Stimulated activated naive B cell treated with anti-CD40 and anti-IgM and Interleukin-4, amounts not matched to agents 10 μg/mL and 1 μg/mL and 100 μg/mL, for 72 hours (primary cell): Measurements from ENCODE around the gene BMPR1A.

ENCODE experiments used
- ATAC-seq, 2 donors: fragments of 150-1000 bp; cut with Tn5 transposase; replicated peaks; 2 replicates each; pipeline ENCODE4 v1.10.0; 2021; ENCODE audit warnings: moderate library complexity in 1 of 2
- DNase-seq: peaks from one replicate; pipeline ENCODE4 v3.0.0; 2021
- H3K27ac Mint-ChIP-seq: one replicate; pipeline ENCODE4 v1.8.0; 2022; ENCODE audit warnings: mild to moderate bottlenecking, mixed read lengths
- H3K27me3 Mint-ChIP-seq, 2 donors: one replicate each; pipeline ENCODE4 v1.8.0; 2022; ENCODE audit warnings: mixed read lengths in 2 of 2
- H3K36me3 Mint-ChIP-seq, 2 donors: one replicate each; pipeline ENCODE4 v1.8.0; 2022; ENCODE audit warnings: mixed read lengths in 2 of 2, mild to moderate bottlenecking in 1 of 2
- H3K4me1 Mint-ChIP-seq, 2 donors: one replicate each; pipeline ENCODE4 v1.8.0; 2022; ENCODE audit warnings: mixed read lengths in 2 of 2, mild to moderate bottlenecking in 1 of 2
- H3K4me3 Mint-ChIP-seq, 2 donors: one replicate each; pipeline ENCODE4 v1.8.0; 2022; ENCODE audit warnings: mild to moderate bottlenecking in 2 of 2, mixed read lengths in 2 of 2, moderate library complexity in 1 of 2
- H3K9me3 Mint-ChIP-seq, 2 donors: one replicate each; pipeline ENCODE4 v1.8.0; 2022; ENCODE audit warnings: mixed read lengths in 2 of 2, mild to moderate bottlenecking in 1 of 2

BMPR1A gene

DNA sequence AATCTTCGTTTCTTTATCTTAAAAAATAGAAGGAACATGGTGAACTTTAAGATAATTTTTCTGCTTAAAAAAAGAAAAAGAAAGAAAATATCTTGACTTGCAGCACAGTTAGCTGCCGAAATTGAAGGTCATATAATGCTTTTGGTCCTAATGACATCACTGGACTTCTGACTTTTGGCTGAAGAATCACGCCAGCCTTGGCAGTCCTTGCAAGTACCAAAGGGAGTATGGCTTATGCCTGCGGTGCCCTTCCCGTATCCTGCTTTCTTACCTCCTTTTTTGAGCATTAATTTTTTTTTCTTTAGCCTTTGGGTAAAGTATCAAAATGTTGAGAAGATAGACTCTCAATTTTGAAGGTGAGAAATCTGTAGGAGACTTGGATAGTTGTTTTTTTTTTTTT, 7.0 kb downstream of the BMPR1A start:
- DNase-seq (no peak), ATAC-seq (no peak)
- no peak overlapping the region for H3K27ac Mint-ChIP-seq
- H3K27me3 Mint-ChIP-seq = peaks cover 45 to 50% of the 10 kb centered on the region in 2 donors
- H3K4me1 Mint-ChIP-seq = peaks cover 10 to 14% of the 10 kb centered on the region in 2 donors
- H3K9me3 Mint-ChIP-seq = no peaks in the 10 kb centered on the region
- H3K4me3 Mint-ChIP-seq = no peak overlapping the region
- H3K36me3 Mint-ChIP-seq = no peaks in the 10 kb centered on the region

DNA sequence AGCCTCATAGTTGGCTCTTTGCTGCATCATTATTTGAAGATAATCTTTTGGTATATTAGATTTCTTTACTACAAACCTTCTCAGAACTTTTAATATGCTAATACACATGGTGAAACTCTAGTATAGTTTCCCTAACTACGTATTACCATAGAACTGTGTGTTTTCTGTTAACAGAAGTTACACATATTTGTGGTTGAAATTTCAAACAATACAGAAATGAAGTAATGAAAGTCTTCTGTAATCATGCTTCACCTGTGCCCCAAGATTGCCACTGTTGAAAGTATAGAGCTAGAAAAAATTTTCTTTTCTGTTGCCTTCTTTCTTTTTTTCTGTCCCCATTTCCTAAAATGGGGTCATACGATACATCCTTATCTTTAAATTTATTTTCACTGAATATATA, 9.1 kb downstream of the BMPR1A start:
- no peaks in the 10 kb centered on the region for H3K36me3 Mint-ChIP-seq
- H3K4me3 Mint-ChIP-seq = no peak overlapping the region
- DNase-seq (no peak), ATAC-seq (no peak)
- no peaks in the 10 kb centered on the region for H3K9me3 Mint-ChIP-seq
- peaks cover 33 to 45% of the 10 kb centered on the region in 2 donors for H3K27me3 Mint-ChIP-seq
- no peak overlapping the region for H3K27ac Mint-ChIP-seq
- no peaks in the 10 kb centered on the region for H3K4me1 Mint-ChIP-seq

GRCh38 chr10:86768412-86769062, 12.1 kb downstream of the BMPR1A start:
- Mint-ChIP-seq H3K36me3 (no peaks in the 10 kb centered on the region), H3K27me3 (peaks cover 16 to 27% of the 10 kb centered on the region in 2 donors), H3K27ac (no peak overlapping the region), H3K4me3 (no peak overlapping the region), H3K9me3 (no peaks in the 10 kb centered on the region), H3K4me1 (no peaks in the 10 kb centered on the region)
- ATAC-seq (no peak), DNase-seq (no peak)

- Mint-ChIP-seq H3K27ac (no peak overlapping the region), H3K36me3 (no peaks in the 10 kb centered on the region), H3K27me3 (peaks cover 13 to 22% of the 10 kb centered on the region in 2 donors), H3K4me3 (no peak overlapping the region), H3K9me3 (no peaks in the 10 kb centered on the region), H3K4me1 (no peaks in the 10 kb centered on the region)
- no peak for ATAC-seq
- no peak for DNase-seq
These were observed 13.6 kb downstream of the BMPR1A start for GRCh38 chr10:86769991-86770390.

DNA sequence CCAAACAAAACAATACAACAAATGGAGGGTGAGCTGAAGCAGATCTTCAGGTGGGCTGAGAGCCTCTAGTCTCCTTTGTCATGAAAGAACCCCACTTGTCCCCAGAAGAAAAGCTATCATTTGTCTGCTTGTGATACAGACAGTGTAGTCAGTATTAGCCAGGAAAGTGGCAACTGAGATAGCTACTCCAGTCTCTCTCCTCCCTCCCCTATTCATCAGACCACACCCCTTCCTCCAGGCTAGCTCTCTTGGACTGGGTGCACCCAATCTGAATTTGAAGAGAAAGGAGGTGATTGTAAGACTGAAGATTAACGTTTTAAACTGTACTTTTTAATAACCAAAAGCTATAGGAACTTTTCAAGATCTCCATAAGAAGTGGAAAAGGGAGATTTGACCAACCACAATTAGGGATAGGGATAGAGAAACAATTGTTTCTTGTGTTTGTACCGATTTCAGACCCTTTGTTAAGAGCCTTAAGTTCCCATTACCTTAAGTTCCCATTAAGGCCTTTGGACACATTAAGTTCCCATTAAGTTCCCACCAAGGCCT, 14.1 kb downstream of the BMPR1A start:
- ATAC-seq (no peak), DNase-seq (no peak)
- no peak overlapping the region for H3K27ac Mint-ChIP-seq
- no peaks in the 10 kb centered on the region for H3K36me3 Mint-ChIP-seq
- peaks cover 13 to 22% of the 10 kb centered on the region in 2 donors for H3K27me3 Mint-ChIP-seq
- no peak overlapping the region for H3K4me3 Mint-ChIP-seq
- no peaks in the 10 kb centered on the region for H3K4me1 Mint-ChIP-seq
- no peaks in the 10 kb centered on the region for H3K9me3 Mint-ChIP-seq

DNA sequence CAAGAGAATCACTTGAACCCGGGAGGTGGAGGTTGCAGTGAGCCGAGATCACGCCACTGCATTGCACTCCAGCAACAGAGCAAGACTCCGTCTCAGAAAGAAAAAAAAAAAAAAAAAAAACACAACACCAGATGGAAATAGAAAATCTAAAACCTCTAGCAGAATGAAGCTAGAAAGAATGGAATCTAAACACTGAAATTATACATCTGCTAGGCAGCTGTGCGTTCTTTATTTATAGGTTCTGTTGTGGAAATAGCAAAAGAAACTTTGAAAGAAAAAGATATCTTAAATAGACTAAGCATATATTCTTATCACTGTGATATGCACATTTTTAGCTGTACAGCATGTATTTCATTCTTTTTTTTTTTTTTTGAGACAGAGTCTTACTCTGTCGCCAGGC, 17.1 kb downstream of the BMPR1A start:
- no peak overlapping the region for H3K27ac Mint-ChIP-seq
- no peaks in the 10 kb centered on the region for H3K4me1 Mint-ChIP-seq
- no peak for ATAC-seq
- no peaks in the 10 kb centered on the region for H3K36me3 Mint-ChIP-seq
- H3K27me3 Mint-ChIP-seq = peaks cover 5 to 14% of the 10 kb centered on the region in 2 donors
- DNase-seq = no peak
- H3K9me3 Mint-ChIP-seq = no peaks in the 10 kb centered on the region
- H3K4me3 Mint-ChIP-seq = no peak overlapping the region

DNA sequence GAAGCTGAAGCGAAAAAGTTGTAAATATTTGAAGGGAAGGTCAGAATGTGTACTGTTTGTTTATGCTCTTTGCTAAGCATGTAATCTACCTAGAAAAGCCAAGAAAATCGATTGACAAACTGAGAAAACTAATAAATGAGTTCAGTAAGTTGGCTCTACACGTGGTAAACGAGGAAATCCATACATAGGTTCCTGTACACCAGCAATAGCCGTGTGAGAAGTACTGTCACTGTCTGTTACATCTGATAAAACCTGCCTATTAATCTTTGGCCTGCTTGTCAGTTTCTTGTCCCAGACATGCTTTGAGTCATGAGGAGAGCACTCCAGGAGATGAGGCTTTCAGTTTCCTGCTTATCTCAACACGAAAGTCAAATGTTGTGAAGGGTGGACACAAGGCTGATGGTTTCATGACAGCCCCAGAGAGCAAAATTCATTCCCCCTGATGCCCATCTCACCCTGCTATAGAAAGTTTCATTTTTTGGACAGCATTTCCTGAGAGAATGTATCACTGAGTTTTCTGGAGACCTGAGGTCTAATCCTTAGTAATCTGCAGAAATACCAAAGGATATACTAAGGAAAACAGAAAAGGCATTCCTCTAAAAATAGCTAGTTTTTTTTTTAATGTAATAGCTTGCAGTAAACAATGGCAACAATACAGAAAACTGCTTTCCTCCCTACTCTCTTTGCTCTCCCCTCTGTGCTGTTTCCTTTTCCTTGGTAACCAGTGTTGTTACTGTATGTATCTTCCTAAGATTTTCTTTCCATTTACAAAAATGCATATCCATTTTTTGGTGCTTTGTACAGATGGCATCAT, 18.8 kb downstream of the BMPR1A start:
- Mint-ChIP-seq H3K27ac (no peak overlapping the region), H3K9me3 (no peaks in the 10 kb centered on the region), H3K4me3 (no peak overlapping the region), H3K27me3 (no peaks in the 10 kb centered on the region), H3K36me3 (no peaks in the 10 kb centered on the region), H3K4me1 (no peaks in the 10 kb centered on the region)
- ATAC-seq (no peak), DNase-seq (no peak)

GRCh38 chr10:86775870-86776180, 19.4 kb downstream of the BMPR1A start:
- Mint-ChIP-seq H3K27me3 (no peaks in the 10 kb centered on the region), H3K4me3 (no peak overlapping the region)

GRCh38 chr10:86779220-86780017, 23.0 kb downstream of the BMPR1A start:
- no peak for ATAC-seq
- no peak overlapping the region for H3K27ac Mint-ChIP-seq
- no peak for DNase-seq
- H3K36me3 Mint-ChIP-seq = no peaks in the 10 kb centered on the region
- H3K4me1 Mint-ChIP-seq = peaks cover 0 to 5% of the 10 kb centered on the region in 2 donors
- no peaks in the 10 kb centered on the region for H3K9me3 Mint-ChIP-seq
- H3K4me3 Mint-ChIP-seq = no peak overlapping the region
- H3K27me3 Mint-ChIP-seq = peaks cover 6 to 8% of the 10 kb centered on the region in 2 donors

More at GRCh38 chr10:86775870-86776180, 19.4 kb downstream of the BMPR1A start:
- Mint-ChIP-seq H3K4me1 (no peaks in the 10 kb centered on the region), H3K9me3 (no peaks in the 10 kb centered on the region), H3K36me3 (no peaks in the 10 kb centered on the region), H3K27ac (no peak overlapping the region)
- ATAC-seq (no peak), DNase-seq (no peak)

DNA sequence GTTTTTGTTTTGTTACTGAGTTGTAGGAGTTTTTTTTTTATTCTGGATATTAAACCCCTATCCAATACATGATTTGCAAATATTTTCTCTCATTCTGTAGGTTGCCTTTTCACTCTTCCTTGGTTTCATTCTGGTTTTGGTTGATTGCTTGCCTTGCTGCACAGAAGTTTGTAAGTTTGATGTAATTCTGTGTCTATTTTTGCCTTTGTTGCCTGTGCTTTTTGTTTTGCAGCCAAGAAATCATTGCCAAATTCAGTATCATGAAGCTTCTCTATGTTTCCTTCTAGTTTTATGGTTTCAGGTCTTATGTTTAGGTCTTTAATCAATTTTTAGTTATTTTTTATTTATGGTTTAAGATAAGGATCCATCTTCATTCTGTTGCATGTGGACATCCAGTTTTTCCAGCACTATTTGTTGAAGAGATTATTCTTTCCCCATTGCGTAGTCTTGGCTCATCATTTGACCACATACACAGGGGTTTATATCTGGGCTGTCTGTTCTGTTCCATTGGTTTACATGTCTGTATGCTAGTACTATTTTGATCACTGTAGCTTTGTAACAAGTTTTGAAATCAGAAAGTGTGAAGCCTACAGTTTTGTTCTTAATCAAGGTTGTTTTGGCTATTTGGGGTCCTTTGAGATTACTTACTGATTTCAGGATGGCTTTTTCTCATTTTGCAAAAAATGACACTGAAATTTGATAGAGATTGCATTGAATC, 26.4 kb downstream of the BMPR1A start:
- DNase-seq = no peak
- no peak overlapping the region for H3K4me3 Mint-ChIP-seq

GRCh38 chr10:86785037-86785436, 28.6 kb downstream of the BMPR1A start:
- no peak overlapping the region for H3K4me3 Mint-ChIP-seq
- ATAC-seq (no peak), DNase-seq (no peak)
- peaks cover 5 to 6% of the 10 kb centered on the region in 2 donors for H3K36me3 Mint-ChIP-seq
- peaks cover 0 to 5% of the 10 kb centered on the region in 2 donors for H3K4me1 Mint-ChIP-seq
- H3K9me3 Mint-ChIP-seq = peaks cover 6 to 12% of the 10 kb centered on the region in 2 donors
- H3K27me3 Mint-ChIP-seq = peaks cover 21 to 24% of the 10 kb centered on the region in 2 donors
- no peak overlapping the region for H3K27ac Mint-ChIP-seq

More for the DNA sequence above, 26.4 kb downstream of the BMPR1A start:
- Mint-ChIP-seq H3K36me3 (peaks cover 5% of the 10 kb centered on the region in 2 donors), H3K4me1 (peaks cover 0 to 5% of the 10 kb centered on the region in 2 donors), H3K9me3 (peaks cover 5 to 6% of the 10 kb centered on the region in 2 donors), H3K27me3 (peaks cover 14 to 18% of the 10 kb centered on the region in 2 donors), H3K27ac (no peak overlapping the region)
- no peak for ATAC-seq

DNA sequence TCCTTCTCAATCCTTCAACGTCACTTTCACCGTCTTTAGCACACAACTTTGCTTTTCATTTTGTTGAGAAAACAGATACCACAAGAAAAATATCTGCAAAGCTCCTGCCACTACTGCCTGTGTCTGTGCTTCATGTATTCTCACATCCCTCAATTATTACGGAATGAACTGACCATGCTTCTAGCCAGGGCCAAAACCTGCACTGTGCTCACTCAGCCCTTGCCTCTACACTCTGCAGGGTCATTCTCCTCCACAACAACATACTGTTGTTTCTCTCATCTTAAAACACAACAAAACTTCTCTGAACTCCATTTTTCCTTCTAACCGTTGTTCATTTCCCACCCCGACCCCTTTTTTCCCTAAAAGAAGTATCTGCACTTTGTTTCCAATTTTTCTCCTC, 29.5 kb downstream of the BMPR1A start:
- Mint-ChIP-seq H3K4me1 (peaks cover 0 to 5% of the 10 kb centered on the region in 2 donors), H3K9me3 (peaks cover 8 to 12% of the 10 kb centered on the region in 2 donors), H3K36me3 (peaks cover 5 to 6% of the 10 kb centered on the region in 2 donors), H3K27ac (no peak overlapping the region), H3K27me3 (peaks cover 21 to 24% of the 10 kb centered on the region in 2 donors), H3K4me3 (no peak overlapping the region)
- DNase-seq = no peak
- ATAC-seq = no peak

DNA sequence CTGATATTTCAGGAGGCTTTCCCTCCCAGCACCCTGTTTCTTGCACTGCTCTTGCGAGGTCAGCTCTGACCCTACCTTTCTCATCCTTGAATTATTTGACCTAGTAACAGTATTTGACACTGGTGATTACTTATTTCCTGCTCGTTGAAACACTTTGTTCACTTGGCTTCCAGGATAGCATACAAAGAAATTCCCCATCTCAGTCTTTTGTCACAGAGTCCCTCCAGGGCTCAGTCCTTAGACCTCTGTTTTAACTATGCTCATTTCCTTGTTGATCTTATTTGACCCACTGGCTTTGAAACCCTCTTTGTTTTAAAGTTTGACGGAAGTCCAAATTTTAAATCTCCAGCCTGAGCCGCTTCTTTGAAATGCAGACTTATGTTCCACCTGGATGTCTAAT, 29.9 kb downstream of the BMPR1A start:
- peaks cover 0 to 5% of the 10 kb centered on the region in 2 donors for H3K4me1 Mint-ChIP-seq
- H3K27ac Mint-ChIP-seq = no peak overlapping the region
- H3K27me3 Mint-ChIP-seq = peaks cover 21 to 24% of the 10 kb centered on the region in 2 donors

DNA sequence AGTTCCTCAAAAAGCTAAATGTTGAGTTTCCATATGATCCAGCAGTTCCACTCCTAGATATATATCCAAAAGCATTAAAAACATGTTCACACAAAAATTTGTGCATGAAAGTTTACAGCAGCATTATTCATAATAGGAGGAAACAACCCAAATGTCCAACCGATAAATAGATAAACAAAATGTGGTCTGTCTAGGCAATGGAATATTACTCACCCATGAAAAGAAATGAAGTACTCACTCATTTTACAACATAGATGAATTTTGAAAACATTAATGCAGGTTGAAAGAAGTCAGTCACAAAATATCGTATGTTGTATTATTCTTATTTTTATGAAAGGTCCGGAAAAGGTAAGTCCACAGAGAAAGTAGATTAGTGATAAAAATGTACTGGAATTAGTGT, 34.0 kb downstream of the BMPR1A start:
- DNase-seq (no peak), ATAC-seq (no peak)
- Mint-ChIP-seq H3K36me3 (peaks cover 5 to 6% of the 10 kb centered on the region in 2 donors), H3K9me3 (peaks cover 8 to 12% of the 10 kb centered on the region in 2 donors), H3K27ac (no peak overlapping the region), H3K27me3 (peaks cover 11 to 12% of the 10 kb centered on the region in 2 donors), H3K4me3 (no peak overlapping the region), H3K4me1 (no peaks in the 10 kb centered on the region)

More for the DNA sequence above, 29.9 kb downstream of the BMPR1A start:
- Mint-ChIP-seq H3K36me3 (peaks cover 5 to 6% of the 10 kb centered on the region in 2 donors), H3K4me3 (no peak overlapping the region), H3K9me3 (peaks cover 8 to 12% of the 10 kb centered on the region in 2 donors)
- no peak for DNase-seq
- ATAC-seq = no peak
